Peyer's patch (tissue), 4 donors: Measurements from ENCODE around the gene MAST1.

Experiments used
- POLR2A ChIP-seq, 2 donors: fragments of 450-650 bp; IDR thresholded peaks; one replicate each; pipeline ENCODE4 v1.5.1; 2017; ENCODE audit warnings: antibody characterized with exemption in 2 of 2, mild to moderate bottlenecking in 2 of 2, moderate library complexity in 2 of 2
- TF ChIP-seq, protein P1 (sequence below), 6 experiments: fragments of 450-650 bp in 4 of 6; fragments of 200-600 bp in 2 of 6; sonication (generic) in 1 of 6; IDR thresholded peaks; one replicate each; pipeline ENCODE4 v1.5.1; 2017 to 2019; ENCODE audit warnings: antibody characterized with exemption in 6 of 6, mild to moderate bottlenecking in 3 of 6, moderate library complexity in 1 of 6

DNA sequence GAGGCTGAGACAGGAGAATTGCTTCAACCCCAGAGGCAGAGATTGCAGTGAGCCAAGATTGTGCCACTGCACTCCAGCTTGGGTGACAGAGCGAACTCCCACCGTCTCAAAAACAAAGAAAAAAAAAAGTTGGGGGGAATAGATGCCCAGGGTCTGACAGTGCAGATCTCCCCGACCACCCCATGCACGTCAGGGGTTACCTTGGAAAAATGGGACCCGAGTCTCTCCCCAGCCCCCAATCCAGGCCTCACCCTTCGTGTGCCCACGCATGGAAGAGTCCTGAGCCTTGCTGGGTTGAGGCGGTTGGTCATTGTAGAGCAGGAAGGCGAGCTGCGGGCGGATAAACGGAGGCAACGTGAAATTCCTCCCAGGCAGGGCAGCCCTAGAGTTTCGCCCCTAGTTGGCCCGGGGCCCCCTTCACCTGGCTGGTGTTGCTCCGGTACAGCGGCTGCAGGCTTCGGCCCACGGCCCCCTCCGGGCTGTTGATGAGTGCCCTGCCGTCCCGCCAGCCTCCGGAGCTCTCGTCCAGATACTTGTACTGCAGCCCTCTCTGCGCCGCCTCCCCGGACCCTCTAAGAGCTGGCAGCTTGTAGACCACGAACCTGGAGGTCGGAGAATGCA lies 42.3 kb downstream of the MAST1 start:
- TF ChIP-seq, protein P1, sequence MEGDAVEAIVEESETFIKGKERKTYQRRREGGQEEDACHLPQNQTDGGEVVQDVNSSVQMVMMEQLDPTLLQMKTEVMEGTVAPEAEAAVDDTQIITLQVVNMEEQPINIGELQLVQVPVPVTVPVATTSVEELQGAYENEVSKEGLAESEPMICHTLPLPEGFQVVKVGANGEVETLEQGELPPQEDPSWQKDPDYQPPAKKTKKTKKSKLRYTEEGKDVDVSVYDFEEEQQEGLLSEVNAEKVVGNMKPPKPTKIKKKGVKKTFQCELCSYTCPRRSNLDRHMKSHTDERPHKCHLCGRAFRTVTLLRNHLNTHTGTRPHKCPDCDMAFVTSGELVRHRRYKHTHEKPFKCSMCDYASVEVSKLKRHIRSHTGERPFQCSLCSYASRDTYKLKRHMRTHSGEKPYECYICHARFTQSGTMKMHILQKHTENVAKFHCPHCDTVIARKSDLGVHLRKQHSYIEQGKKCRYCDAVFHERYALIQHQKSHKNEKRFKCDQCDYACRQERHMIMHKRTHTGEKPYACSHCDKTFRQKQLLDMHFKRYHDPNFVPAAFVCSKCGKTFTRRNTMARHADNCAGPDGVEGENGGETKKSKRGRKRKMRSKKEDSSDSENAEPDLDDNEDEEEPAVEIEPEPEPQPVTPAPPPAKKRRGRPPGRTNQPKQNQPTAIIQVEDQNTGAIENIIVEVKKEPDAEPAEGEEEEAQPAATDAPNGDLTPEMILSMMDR (IDR thresholded peaks at IDR 0.05) = no peak
- TF ChIP-seq POLR2A (IDR thresholded peaks at IDR 0.05) = no peak
